SU-DHL-6 (cell line): Measurements from ENCODE around the gene SELENOO.

ENCODE experiments used
- H2AFZ ChIP-seq: fragments of 200-600 bp; sonication (generic); 2 replicates; pipeline ENCODE4 v1.6.1; 2014; ENCODE audit warnings: low read depth, mild to moderate bottlenecking, moderate library complexity, mixed read lengths, antibody characterized with exemption, low read length; ENCODE audit not compliant: severe bottlenecking
- H3F3A ChIP-seq: fragments of 200-600 bp; shearing (Covaris generic); 2 replicates; pipeline ENCODE4 v1.6.0; 2016; ENCODE audit warnings: antibody characterized with exemption, mild to moderate bottlenecking; ENCODE audit not compliant: insufficient read depth
- H3K27ac ChIP-seq: fragments of 200-600 bp; sonication (generic); 2 replicates; pipeline ENCODE4 v1.5.1; 2016; ENCODE audit warnings: low read depth, mild to moderate bottlenecking, low read length, moderate library complexity, mixed read lengths
- H3K27me3 ChIP-seq: fragments of 200-600 bp; sonication (generic), shearing (Covaris generic); 2 replicates; pipeline ENCODE4 v1.6.0; 2014; ENCODE audit warnings: mild to moderate bottlenecking, low read length
- H3K36me3 ChIP-seq: fragments of 200-600 bp; sonication (generic); 2 replicates; pipeline ENCODE4 v1.6.1; 2014; ENCODE audit warnings: mild to moderate bottlenecking, low read length, mixed read lengths
- H3K4me2 ChIP-seq: fragments of 300-600, 200-600 bp; shearing (Covaris generic), sonication (generic); 2 replicates; pipeline ENCODE4 v1.6.0; 2014; ENCODE audit warnings: low read length, low read depth, mild to moderate bottlenecking; ENCODE audit not compliant: poor library complexity, severe bottlenecking
- H3K4me3 ChIP-seq: fragments of 200-600 bp; sonication (generic); 2 replicates; pipeline ENCODE4 v1.5.1; 2014; ENCODE audit warnings: antibody characterized with exemption, low read length, mild to moderate bottlenecking, mixed read lengths; ENCODE audit not compliant: insufficient read depth, poor library complexity, severe bottlenecking
- H3K79me2 ChIP-seq: fragments of 200-600 bp; sonication (generic); 2 replicates; pipeline ENCODE4 v1.6.1; 2014; ENCODE audit warnings: mild to moderate bottlenecking, low read length, moderate library complexity; ENCODE audit not compliant: insufficient read depth
- H3K9ac ChIP-seq: fragments of 200-600 bp; sonication (generic); 2 replicates; pipeline ENCODE4 v1.7.0; 2014; ENCODE audit warnings: mild to moderate bottlenecking, low read length
- H3K9me2 ChIP-seq: fragments of 200-600 bp; sonication (generic); replicated peaks from 2 replicates; pipeline ENCODE4 v1.6.1; 2014; ENCODE audit warnings: low read length; ENCODE audit not compliant: insufficient read depth
- H3K9me3 ChIP-seq: fragments of 200-600 bp; sonication (generic); 2 replicates; pipeline ENCODE4 v1.6.1; 2014; ENCODE audit warnings: low read length, mixed read lengths; ENCODE audit not compliant: insufficient read depth
- H4K20me1 ChIP-seq: fragments of 200-600 bp; sonication (generic); 2 replicates; pipeline ENCODE4 v1.6.1; 2014; ENCODE audit warnings: low read depth, mild to moderate bottlenecking, antibody characterized with exemption, low read length, moderate library complexity, mixed read lengths
- CTCF ChIP-seq: fragments of 200-600 bp; sonication (generic); IDR thresholded peaks from one replicate; pipeline ENCODE4 v1.5.1; 2017; ENCODE audit warnings: antibody characterized with exemption, mild to moderate bottlenecking, low read length, moderate library complexity; ENCODE audit not compliant: insufficient read depth, poor library complexity, severe bottlenecking
- EZH2phosphoT487 ChIP-seq: fragments of 200-600 bp; sonication (generic), shearing (Covaris generic); conservative IDR thresholded peaks from 2 replicates; pipeline ENCODE4 v1.6.1; 2018; ENCODE audit warnings: mild to moderate bottlenecking, antibody characterized with exemption, low read length, moderate library complexity, mixed read lengths

SELENOO gene

GRCh38 chr22:50184004-50184901, 16.6 kb upstream of the SELENOO start:
- H3K36me3 ChIP-seq, result no peaks in the 10 kb centered on the region
- no peaks in the 10 kb centered on the region for H3K9me3 ChIP-seq
- H3K9ac ChIP-seq, result peak overlapping the region; percentile 66; the same call in 1 of the 2 replicates
- TF ChIP-seq CTCF, result no peak
- no peak for TF ChIP-seq EZH2phosphoT487
- peaks cover 24% of the 10 kb centered on the region for H3F3A ChIP-seq
- H4K20me1 ChIP-seq, result no peaks in the 10 kb centered on the region
- peaks cover 24% of the 10 kb centered on the region for H3K79me2 ChIP-seq
- peak overlapping the region; percentile 58 for H3K4me3 ChIP-seq
- H3K4me2 ChIP-seq, result peak overlapping the region; percentile 90
- H2AFZ ChIP-seq, result no peak overlapping the region
- no peak overlapping the region for H3K27ac ChIP-seq
- no peaks in the 10 kb centered on the region for H3K27me3 ChIP-seq
- no peaks in the 10 kb centered on the region for H3K9me2 ChIP-seq

GRCh38 chr22:50184902-50185374, 15.9 kb upstream of the SELENOO start:
- TF ChIP-seq CTCF (no peak), EZH2phosphoT487 (peak; percentile 87; the same call in 1 of the 2 replicates)

GRCh38 chr22:50185375-50186087, 15.3 kb upstream of the SELENOO start, which contains the start of gene TRABD:
Gene TRABD (plus strand): TSS chr22:50185913. CDS start chr22:50193061, 7,148 bp downstream.
- Histone ChIP-seq H3K27ac (peak within 1 kb of the TSS; percentile 99), H3K9ac (peak within 1 kb of the TSS; percentile 99), H2AFZ (peak within 1 kb of the TSS; percentile 70)

More at GRCh38 chr22:50184902-50185374, 15.9 kb upstream of the SELENOO start:
- Histone ChIP-seq H3K4me2 (peak overlapping the region; percentile 90), H2AFZ (peak overlapping the region; percentile 70), H3K36me3 (no peaks in the 10 kb centered on the region), H3K27ac (no peak overlapping the region), H3K4me3 (peak overlapping the region; percentile 58), H3F3A (peaks cover 31% of the 10 kb centered on the region), H3K9me3 (no peaks in the 10 kb centered on the region), H3K79me2 (peaks cover 24% of the 10 kb centered on the region), H3K9ac (peak overlapping the region; percentile 66), H4K20me1 (no peaks in the 10 kb centered on the region), H3K9me2 (no peaks in the 10 kb centered on the region), H3K27me3 (no peaks in the 10 kb centered on the region)

More at GRCh38 chr22:50185375-50186087, 15.3 kb upstream of the SELENOO start, which contains the start of gene TRABD:
- peak within 1 kb of the TSS; percentile 76 for H3K4me3 ChIP-seq
- peaks cover 24% of the 10 kb centered on the region for H3K79me2 ChIP-seq
- no peaks in the 10 kb centered on the region for H3K36me3 ChIP-seq
- H4K20me1 ChIP-seq, result no peaks in the 10 kb centered on the region
- peaks cover 37% of the 10 kb centered on the region for H3F3A ChIP-seq
- no peaks in the 10 kb centered on the region for H3K27me3 ChIP-seq
- no peaks in the 10 kb centered on the region for H3K9me3 ChIP-seq
- no peak for TF ChIP-seq EZH2phosphoT487
- TF ChIP-seq CTCF, result no peak
- no peaks in the 10 kb centered on the region for H3K9me2 ChIP-seq
- peak within 1 kb of the TSS; percentile 90 for H3K4me2 ChIP-seq
